IMR-90 (cell line): Measurements from ENCODE around the gene HMGCR. TPM values are rescaled to one million over a fixed set of nuclear protein-coding genes. Genes with fewer than 3 reads are reported as not detected.

Experiments used
- ATAC-seq: fragments of 200-7000 bp; cut with Tn5 transposase; 2 replicates; pipeline ENCODE4 v1.9.1; 2020; ENCODE audit warnings: low read depth, mild to moderate bottlenecking, moderate library complexity
- BruUV-seq: library from RNA; stranded (reverse); fragments of 400-500 nt; replicated peaks from 2 replicates; lab custom pipeline; 2021; lab: Mats Ljungman, UMichigan
- CTCF ChIA-PET: fragments of 300-600 bp; formaldehyde crosslinking; extraction: SDS; loops from one replicate; lab custom pipeline; 2021; ENCODE audit warnings: antibody characterized with exemption; lab: Yijun Ruan, JAX
- POLR2A ChIA-PET: fragments of 300-600 bp; sonication (Branson Sonifier 250); formaldehyde crosslinking; loops from one replicate; lab custom pipeline; 2022; ENCODE audit warnings: antibody characterized with exemption; ENCODE audit not compliant: unreplicated experiment; lab: Charles Lee
- DNase-seq: peaks from one replicate; pipeline ENCODE4 v3.0.0; 2013
- H2AFZ ChIP-seq: replicated peaks from 2 replicates; pipeline ENCODE3; 2013; ENCODE audit warnings: low read length, mild to moderate bottlenecking; ENCODE audit not compliant: poor library complexity
- H2AK5ac ChIP-seq: 2 replicates; pipeline ENCODE4 v1.6.1; 2013; ENCODE audit warnings: low read depth, low read length, inconsistent platforms
- H2AK9ac ChIP-seq: replicated peaks from 2 replicates; pipeline ENCODE3; 2013; ENCODE audit warnings: mild to moderate bottlenecking, low read depth, low read length, moderate library complexity; ENCODE audit not compliant: poor library complexity
- H2BK120ac ChIP-seq: 2 replicates; pipeline ENCODE4 v1.6.1; 2013; ENCODE audit warnings: low read depth, low read length, inconsistent platforms
- H2BK15ac ChIP-seq: 3 replicates; pipeline ENCODE4 v1.6.1; 2013; ENCODE audit warnings: low read depth, low read length, inconsistent platforms
- H2BK20ac ChIP-seq: 2 replicates; pipeline ENCODE4 v1.6.1; 2013; ENCODE audit warnings: low read depth, mild to moderate bottlenecking, inconsistent platforms, low read length, moderate library complexity
- H2BK5ac ChIP-seq: 2 replicates; pipeline ENCODE4 v1.6.1; 2013; ENCODE audit warnings: mild to moderate bottlenecking, low read depth, low read length, inconsistent platforms; ENCODE audit not compliant: poor library complexity, severe bottlenecking
- H3K14ac ChIP-seq: replicated peaks from 2 replicates; pipeline ENCODE4 v1.6.1; 2013; ENCODE audit warnings: low read depth, low read length, inconsistent platforms
- H3K18ac ChIP-seq: 2 replicates; pipeline ENCODE4 v1.6.1; 2013; ENCODE audit warnings: low read depth, low read length, control low read depth
- H3K23ac ChIP-seq: 2 replicates; pipeline ENCODE4 v1.6.1; 2013; ENCODE audit warnings: low read depth, low read length, inconsistent platforms
- H3K27ac ChIP-seq: 2 replicates; pipeline ENCODE4 v1.5.1; 2013; ENCODE audit warnings: mild to moderate bottlenecking, control low read depth, low read length; ENCODE audit not compliant: insufficient read depth
- H3K27me3 ChIP-seq: 2 replicates; pipeline ENCODE4 v1.6.1; 2013; ENCODE audit warnings: low read length; ENCODE audit not compliant: control insufficient read depth, insufficient read depth
- H3K36me3 ChIP-seq: 2 replicates; pipeline ENCODE4 v1.6.1; 2013; ENCODE audit warnings: low read length, mixed read lengths; ENCODE audit not compliant: control insufficient read depth, insufficient read depth
- H3K4ac ChIP-seq: 2 replicates; pipeline ENCODE4 v1.6.1; 2013; ENCODE audit warnings: low read depth, low read length, inconsistent platforms
- H3K4me1 ChIP-seq: 2 replicates; pipeline ENCODE4 v1.6.1; 2013; ENCODE audit warnings: low read length, mixed read lengths; ENCODE audit not compliant: control insufficient read depth, insufficient read depth
- H3K4me2 ChIP-seq: 2 replicates; pipeline ENCODE4 v1.6.1; 2013; ENCODE audit warnings: low read depth, mild to moderate bottlenecking, control low read depth, low read length, moderate library complexity
- H3K4me3 ChIP-seq: 2 replicates; pipeline ENCODE4 v1.5.1; 2013; ENCODE audit warnings: low read depth, mild to moderate bottlenecking, control low read depth, low read length, moderate library complexity; ENCODE audit not compliant: insufficient read depth
- H3K56ac ChIP-seq: 2 replicates; pipeline ENCODE4 v1.6.1; 2013; ENCODE audit warnings: low read length, inconsistent platforms; ENCODE audit not compliant: insufficient read depth; ENCODE audit errors: extremely low read depth
- H3K79me1 ChIP-seq, 2 experiments: 2 replicates each; pipeline ENCODE4 v1.6.1; 2013; ENCODE audit warnings: low read length in 2 of 2, inconsistent platforms in 1 of 2, low read depth in 1 of 2
- H3K9ac ChIP-seq: 2 replicates; pipeline ENCODE4 v1.6.1; 2013; ENCODE audit warnings: low read depth, low read length, control low read depth
- H3K9me1 ChIP-seq: 2 replicates; pipeline ENCODE4 v1.6.1; 2013; ENCODE audit warnings: low read length, inconsistent platforms; ENCODE audit not compliant: insufficient read depth
- H3K9me3 ChIP-seq: 2 replicates; pipeline ENCODE4 v1.6.1; 2013; ENCODE audit warnings: low read length; ENCODE audit not compliant: control insufficient read depth, insufficient read depth
- H4K20me1 ChIP-seq: 2 replicates; pipeline ENCODE4 v1.6.1; 2013; ENCODE audit warnings: low read length, inconsistent platforms; ENCODE audit not compliant: insufficient read depth
- H4K5ac ChIP-seq: 2 replicates; pipeline ENCODE4 v1.6.1; 2013; ENCODE audit warnings: mild to moderate bottlenecking, low read depth, low read length, control low read depth
- H4K8ac ChIP-seq, 2 experiments: 2 replicates each; pipeline ENCODE4 v1.6.1; 2013; ENCODE audit warnings: low read depth in 2 of 2, low read length in 2 of 2, control low read depth in 1 of 2, inconsistent platforms in 1 of 2
- H4K91ac ChIP-seq: 2 replicates; pipeline ENCODE4 v1.6.1; 2013; ENCODE audit warnings: low read depth, low read length, inconsistent platforms; ENCODE audit not compliant: insufficient read depth
- CHD1 ChIP-seq: IDR thresholded peaks from 2 replicates; pipeline ENCODE4 v1.6.1; 2012; ENCODE audit warnings: low read depth, low read length, improper control_type of control experiment
- MAZ ChIP-seq: IDR thresholded peaks from 2 replicates; pipeline ENCODE4 v1.6.1; 2012; ENCODE audit warnings: low read depth, mild to moderate bottlenecking, low read length, improper control_type of control experiment, moderate library complexity, borderline replicate concordance
- POLR2A ChIP-seq: IDR thresholded peaks from 2 replicates; pipeline ENCODE4 v1.6.1; 2012; ENCODE audit warnings: mild to moderate bottlenecking, low read depth, low read length
- USF2 ChIP-seq: fragments of 150-350 bp; IDR thresholded peaks from 2 replicates; pipeline ENCODE4 v1.6.1; 2017; ENCODE audit warnings: mild to moderate bottlenecking, antibody characterized with exemption, low read length, low read depth
- dilution Hi-C: fragments of 300-500 bp; cut with HindIII; formaldehyde crosslinking; loops from one replicate; pipeline ENCODE4 v1.14.3; 2018; ENCODE audit warnings: low sequenced_read_pairs; ENCODE audit not compliant: unreplicated experiment
- in situ Hi-C: fragments of 300-500 bp; cut with MboI; formaldehyde crosslinking; loops from 3 replicates; pipeline ENCODE4 v1.14.3; 2019; ENCODE audit warnings: low sequenced_read_pairs, inconsistent platforms, mixed read lengths
- intact Hi-C: fragments of 100-400 bp; cut with micrococcal nuclease; formaldehyde crosslinking; loops from 2 replicates; pipeline ENCODE4 v1.10.0; 2022
- polyA plus RNA-seq, 3 experiments: library from polyadenylated mRNA; depleted of rRNA; stranded (reverse); fragments of >200 nt; gene quantifications; 2 replicates each; pipeline ENCODE4 v1.2.3, GENCODE V29; 2012; ENCODE audit warnings: low replicate concordance in 1 of 3
- total RNA-seq: library from RNA; depleted of rRNA; stranded (reverse); fragments of >200 nt; gene quantifications from 2 replicates; pipeline ENCODE4 v1.2.3, GENCODE V29; 2012
- TF ChIP-seq, protein P1 (sequence below): conservative IDR thresholded peaks from 2 replicates; pipeline ENCODE4 v1.5.1; 2012; ENCODE audit warnings: mild to moderate bottlenecking, low read depth, low read length, improper control_type of control experiment

HMGCR gene
- total and polyA plus RNA-seq, 2 of the 4 experiments (the other 2 are of a cell fraction), result 23.3 to 48.6 TPM

- Histone ChIP-seq H3K14ac (no peak overlapping the region), H3K27me3 (peaks cover 3% of the 10 kb centered on the region; the same call in 1 of the 2 replicates), H4K8ac (no peak overlapping the region), H3K36me3 (no peaks in the 10 kb centered on the region), H3K56ac (no peak overlapping the region), H2BK120ac (no peak overlapping the region), H2AK9ac (no peak overlapping the region), H3K9me3 (no peaks in the 10 kb centered on the region), H4K91ac (no peak overlapping the region), H3K4ac (no peak overlapping the region), H2BK5ac (no peak overlapping the region), H2BK20ac (no peak overlapping the region), H3K9me1 (no peaks in the 10 kb centered on the region), H2AFZ (no peak overlapping the region), H3K4me2 (no peak overlapping the region), H2AK5ac (no peak overlapping the region), H3K4me1 (no peaks in the 10 kb centered on the region), H3K9ac (no peak overlapping the region), H3K27ac (no peak overlapping the region), H4K20me1 (no peaks in the 10 kb centered on the region), H2BK15ac (no peak overlapping the region), H3K4me3 (no peak overlapping the region), H3K18ac (no peak overlapping the region), H3K23ac (no peak overlapping the region), H4K5ac (no peak overlapping the region), H3K79me1 (no peaks in the 10 kb centered on the region)
- dilution Hi-C loops (no loop called here), intact Hi-C loops (no loop called here), in situ Hi-C loops (no loop called here)
- no TSS peak for BruUV-seq
- POLR2A ChIA-PET, result no interaction called here
- CTCF ChIA-PET, result no interaction called here
- DNase-seq, result no peak
- TF ChIP-seq POLR2A (no peak), USF2 (no peak), MAZ (no peak), CHD1 (no peak)
- TF ChIP-seq, protein P1, sequence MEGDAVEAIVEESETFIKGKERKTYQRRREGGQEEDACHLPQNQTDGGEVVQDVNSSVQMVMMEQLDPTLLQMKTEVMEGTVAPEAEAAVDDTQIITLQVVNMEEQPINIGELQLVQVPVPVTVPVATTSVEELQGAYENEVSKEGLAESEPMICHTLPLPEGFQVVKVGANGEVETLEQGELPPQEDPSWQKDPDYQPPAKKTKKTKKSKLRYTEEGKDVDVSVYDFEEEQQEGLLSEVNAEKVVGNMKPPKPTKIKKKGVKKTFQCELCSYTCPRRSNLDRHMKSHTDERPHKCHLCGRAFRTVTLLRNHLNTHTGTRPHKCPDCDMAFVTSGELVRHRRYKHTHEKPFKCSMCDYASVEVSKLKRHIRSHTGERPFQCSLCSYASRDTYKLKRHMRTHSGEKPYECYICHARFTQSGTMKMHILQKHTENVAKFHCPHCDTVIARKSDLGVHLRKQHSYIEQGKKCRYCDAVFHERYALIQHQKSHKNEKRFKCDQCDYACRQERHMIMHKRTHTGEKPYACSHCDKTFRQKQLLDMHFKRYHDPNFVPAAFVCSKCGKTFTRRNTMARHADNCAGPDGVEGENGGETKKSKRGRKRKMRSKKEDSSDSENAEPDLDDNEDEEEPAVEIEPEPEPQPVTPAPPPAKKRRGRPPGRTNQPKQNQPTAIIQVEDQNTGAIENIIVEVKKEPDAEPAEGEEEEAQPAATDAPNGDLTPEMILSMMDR, result no peak
- ATAC-seq, result no peak
Observed at GRCh38 chr5:75300084-75300483, 36.9 kb upstream of the HMGCR start.
